Measurements from ENCODE around the gene SERHL2. TPM values are rescaled to one million over a fixed set of nuclear protein-coding genes. Genes with fewer than 3 reads are reported as not detected.
A peak's percentile ranks its signal among the peaks of the same experiment; 100 is the strongest.

SERHL2 gene
- total and polyA plus RNA-seq, 2 donors: 1.2 to 2.4 TPM

DNA sequence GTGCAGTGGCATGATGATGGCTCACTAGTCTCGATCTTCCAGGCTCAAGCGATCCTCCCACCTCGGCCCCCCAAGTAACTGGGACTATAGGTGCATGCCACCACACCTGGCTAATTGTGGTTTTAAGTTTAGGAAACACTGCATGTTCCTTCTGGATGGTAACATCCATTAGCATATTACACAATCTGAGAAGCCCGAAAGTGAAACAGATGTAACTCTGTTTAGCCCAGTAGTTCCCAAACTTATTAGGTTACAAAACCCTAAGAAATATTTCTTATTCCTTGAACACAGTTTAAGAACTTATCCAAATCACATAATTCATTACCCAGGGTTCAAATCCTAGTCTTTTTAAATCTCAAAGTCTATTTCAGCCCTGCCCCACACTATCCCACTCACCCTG, 32.6 kb downstream of the SERHL2 start:
- Histone ChIP-seq H3K36me3 (ENCODE audit: control insufficient read depth in 2 of 2, insufficient read depth in 2 of 2, low read length in 1 of 2) (peaks cover 65 to 75% of the 10 kb centered on the region in 2 donors), H3K4me3 (ENCODE audit: low read length in 2 of 2) (no peak overlapping the region), H3K27me3 (ENCODE audit: control insufficient read depth in 2 of 2, insufficient read depth in 1 of 2, low read length in 1 of 2) (no peaks in the 10 kb centered on the region), H3K4me1 (ENCODE audit: control insufficient read depth in 2 of 2, insufficient read depth in 2 of 2, low read length in 2 of 2) (peaks cover 5 to 8% of the 10 kb centered on the region in 2 donors), H3K9me3 (ENCODE audit: control insufficient read depth in 2 of 2, insufficient read depth in 1 of 2, low read length in 1 of 2) (no peaks in the 10 kb centered on the region), H3K27ac (ENCODE audit: low read depth in 1 of 2, low read length in 1 of 2) (no peak overlapping the region)
- no peak for DNase-seq (ENCODE audit: low read depth in 6 of 9, low spot score in 9 of 9)
- 97% methylated on average over 4 of the region's 4 CpGs for WGBS

- no peak overlapping the region for H3K4me3 ChIP-seq (ENCODE audit: low read length in 2 of 2)
- H3K4me1 ChIP-seq (ENCODE audit: control insufficient read depth in 2 of 2, insufficient read depth in 2 of 2, low read length in 2 of 2): peaks cover 0 to 2% of the 10 kb centered on the region in 2 donors
- H3K9me3 ChIP-seq (ENCODE audit: control insufficient read depth in 2 of 2, insufficient read depth in 1 of 2, low read length in 1 of 2): no peaks in the 10 kb centered on the region
- no peak overlapping the region for H3K27ac ChIP-seq (ENCODE audit: low read depth in 1 of 2, low read length in 1 of 2)
- 93% methylated on average over 5 of the region's 5 CpGs for WGBS
- H3K36me3 ChIP-seq (ENCODE audit: control insufficient read depth in 2 of 2, insufficient read depth in 2 of 2, low read length in 1 of 2): peaks cover 78 to 83% of the 10 kb centered on the region in 2 donors
- no peak for DNase-seq (ENCODE audit: low read depth in 6 of 9, low spot score in 9 of 9)
- H3K27me3 ChIP-seq (ENCODE audit: control insufficient read depth in 2 of 2, insufficient read depth in 1 of 2, low read length in 1 of 2): no peaks in the 10 kb centered on the region
Measured at GRCh38 chr22:42587588-42588175, 33.9 kb downstream of the SERHL2 start.

- over 99% methylated on average over 12 of the region's 12 CpGs for WGBS
- Histone ChIP-seq H3K4me1 (ENCODE audit: control insufficient read depth in 2 of 2, insufficient read depth in 2 of 2, low read length in 2 of 2) (peaks cover 0 to under 1% of the 10 kb centered on the region in 2 donors), H3K9me3 (ENCODE audit: control insufficient read depth in 2 of 2, insufficient read depth in 1 of 2, low read length in 1 of 2) (no peaks in the 10 kb centered on the region), H3K27ac (ENCODE audit: low read depth in 1 of 2, low read length in 1 of 2) (no peak overlapping the region), H3K36me3 (ENCODE audit: control insufficient read depth in 2 of 2, insufficient read depth in 2 of 2, low read length in 1 of 2) (peaks cover 77 to 86% of the 10 kb centered on the region in 2 donors), H3K27me3 (ENCODE audit: control insufficient read depth in 2 of 2, insufficient read depth in 1 of 2, low read length in 1 of 2) (no peaks in the 10 kb centered on the region), H3K4me3 (ENCODE audit: low read length in 2 of 2) (no peak overlapping the region)
- DNase-seq (ENCODE audit: low read depth in 6 of 9, low spot score in 9 of 9): no peak
Measured at GRCh38 chr22:42591987-42592386, 38.2 kb downstream of the SERHL2 start.

- H3K27me3 ChIP-seq (ENCODE audit: control insufficient read depth in 2 of 2, insufficient read depth in 1 of 2, low read length in 1 of 2): no peaks in the 10 kb centered on the region
- no peaks in the 10 kb centered on the region for H3K9me3 ChIP-seq (ENCODE audit: control insufficient read depth in 2 of 2, insufficient read depth in 1 of 2, low read length in 1 of 2)
- H3K27ac ChIP-seq (ENCODE audit: low read depth in 1 of 2, low read length in 1 of 2): peak overlapping the region in 1 of 2 donors; percentile 8
- WGBS: 97% methylated on average over 3 of the region's 3 CpGs
- no peak for DNase-seq (ENCODE audit: low read depth in 6 of 9, low spot score in 9 of 9)
- no peak overlapping the region for H3K4me3 ChIP-seq (ENCODE audit: low read length in 2 of 2)
- peaks cover 81 to 91% of the 10 kb centered on the region in 2 donors for H3K36me3 ChIP-seq (ENCODE audit: control insufficient read depth in 2 of 2, insufficient read depth in 2 of 2, low read length in 1 of 2)
- no peaks in the 10 kb centered on the region for H3K4me1 ChIP-seq (ENCODE audit: control insufficient read depth in 2 of 2, insufficient read depth in 2 of 2, low read length in 2 of 2)
Measured at GRCh38 chr22:42595434-42595833, 41.7 kb downstream of the SERHL2 start.

DNA sequence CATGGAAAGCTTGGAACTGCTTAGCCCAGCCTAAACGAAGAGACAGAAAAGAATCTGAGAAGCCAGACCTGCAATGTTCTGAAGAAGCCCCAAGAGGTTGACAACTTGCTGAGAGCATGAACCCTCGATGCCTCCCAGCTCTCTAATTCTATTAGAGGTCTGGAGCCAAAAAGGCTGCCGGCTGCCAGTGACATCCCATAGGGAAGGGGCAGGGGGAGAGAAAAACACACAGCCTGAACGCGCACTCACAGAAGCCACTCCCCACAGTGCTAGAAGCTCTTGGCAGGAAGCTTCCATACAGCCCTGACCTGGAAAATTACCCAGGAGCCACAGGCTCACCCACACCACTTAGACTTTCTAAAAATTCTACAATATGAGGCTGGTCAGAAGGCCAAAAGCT, 42.6 kb downstream of the SERHL2 start:
- DNase-seq (ENCODE audit: low read depth in 6 of 9, low spot score in 9 of 9): no peak
- H3K9me3 ChIP-seq (ENCODE audit: control insufficient read depth in 2 of 2, insufficient read depth in 1 of 2, low read length in 1 of 2): no peaks in the 10 kb centered on the region
- peaks cover 83 to 92% of the 10 kb centered on the region in 2 donors for H3K36me3 ChIP-seq (ENCODE audit: control insufficient read depth in 2 of 2, insufficient read depth in 2 of 2, low read length in 1 of 2)
- whole genome bisulfite sequencing: 95% methylated on average over 5 of the region's 5 CpGs
- H3K4me1 ChIP-seq (ENCODE audit: control insufficient read depth in 2 of 2, insufficient read depth in 2 of 2, low read length in 2 of 2): no peaks in the 10 kb centered on the region
- no peak overlapping the region for H3K27ac ChIP-seq (ENCODE audit: low read depth in 1 of 2, low read length in 1 of 2)
- no peaks in the 10 kb centered on the region for H3K27me3 ChIP-seq (ENCODE audit: control insufficient read depth in 2 of 2, insufficient read depth in 1 of 2, low read length in 1 of 2)
- H3K4me3 ChIP-seq (ENCODE audit: low read length in 2 of 2): no peak overlapping the region

DNA sequence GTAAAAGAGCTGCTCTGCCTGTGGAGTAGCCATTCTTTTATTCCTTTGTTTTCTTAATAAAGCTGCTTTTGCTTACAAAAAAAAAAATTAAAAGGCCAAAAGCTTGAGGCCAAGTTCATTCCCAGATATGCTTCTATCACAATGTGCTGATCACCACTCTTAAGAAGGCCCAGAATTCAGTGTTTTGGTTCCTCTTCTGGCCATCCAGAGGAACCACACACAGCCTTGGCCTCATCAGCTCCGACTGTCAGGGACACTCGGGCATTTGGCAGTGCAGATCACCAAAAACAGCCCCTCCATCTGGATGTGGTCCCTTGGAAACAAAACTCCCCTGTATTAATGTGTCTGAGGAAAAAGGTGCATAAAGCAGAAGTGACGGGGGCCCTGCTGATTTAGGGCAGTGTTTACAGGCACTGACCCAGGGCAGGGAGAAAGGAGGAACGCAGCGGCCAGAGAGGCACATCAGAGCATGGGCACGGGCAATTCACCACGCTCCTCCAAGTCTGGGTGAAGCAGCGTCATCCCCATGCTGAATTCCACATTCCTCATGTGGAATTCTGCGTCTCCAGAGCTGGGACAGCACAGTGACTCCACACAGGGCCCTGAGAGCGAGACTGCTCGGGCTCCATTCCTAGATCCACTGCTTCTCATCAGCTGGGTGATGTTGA, 43.2 kb downstream of the SERHL2 start:
- H3K36me3 ChIP-seq (ENCODE audit: control insufficient read depth in 2 of 2, insufficient read depth in 2 of 2, low read length in 1 of 2): peaks cover 83 to 92% of the 10 kb centered on the region in 2 donors
- no peaks in the 10 kb centered on the region for H3K4me1 ChIP-seq (ENCODE audit: control insufficient read depth in 2 of 2, insufficient read depth in 2 of 2, low read length in 2 of 2)
- H3K27ac ChIP-seq (ENCODE audit: low read depth in 1 of 2, low read length in 1 of 2): no peak overlapping the region
- no peak overlapping the region for H3K4me3 ChIP-seq (ENCODE audit: low read length in 2 of 2)
- no peaks in the 10 kb centered on the region for H3K27me3 ChIP-seq (ENCODE audit: control insufficient read depth in 2 of 2, insufficient read depth in 1 of 2, low read length in 1 of 2)
- H3K9me3 ChIP-seq (ENCODE audit: control insufficient read depth in 2 of 2, insufficient read depth in 1 of 2, low read length in 1 of 2): no peaks in the 10 kb centered on the region
- WGBS: 98% methylated on average over 11 of the region's 11 CpGs
- no peak for DNase-seq (ENCODE audit: low read depth in 6 of 9, low spot score in 9 of 9)

DNA sequence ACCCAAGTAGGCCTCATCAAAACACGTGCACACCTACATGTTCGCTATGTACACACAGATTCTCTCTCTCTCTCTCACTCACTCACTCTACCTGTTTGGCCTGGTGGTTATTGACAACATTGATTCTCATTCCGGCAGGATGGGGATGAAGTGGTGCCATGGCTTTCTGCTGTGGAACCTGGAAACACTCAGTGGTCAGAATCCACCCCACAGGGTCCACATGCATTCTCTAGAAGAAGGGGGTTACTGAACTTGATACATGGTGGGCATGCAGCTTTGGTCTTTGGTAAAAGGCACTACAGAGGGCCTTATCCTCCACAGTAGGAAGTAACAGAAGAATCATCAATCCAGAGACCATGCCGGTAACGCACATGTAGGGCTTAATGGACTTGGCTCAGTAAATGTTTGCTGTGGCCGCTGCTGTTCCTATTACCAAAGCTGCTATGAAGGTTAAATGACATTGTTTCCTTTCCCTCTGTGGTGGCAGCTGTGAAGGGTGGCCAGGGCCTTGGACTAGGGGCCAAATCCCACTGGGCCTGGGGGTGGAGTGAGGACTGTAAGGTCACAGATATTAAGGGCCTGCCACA, 48.2 kb downstream of the SERHL2 start:
- Histone ChIP-seq H3K4me1 (ENCODE audit: control insufficient read depth in 2 of 2, insufficient read depth in 2 of 2, low read length in 2 of 2) (no peaks in the 10 kb centered on the region), H3K27me3 (ENCODE audit: control insufficient read depth in 2 of 2, insufficient read depth in 1 of 2, low read length in 1 of 2) (no peaks in the 10 kb centered on the region), H3K9me3 (ENCODE audit: control insufficient read depth in 2 of 2, insufficient read depth in 1 of 2, low read length in 1 of 2) (no peaks in the 10 kb centered on the region), H3K4me3 (ENCODE audit: low read length in 2 of 2) (no peak overlapping the region), H3K27ac (ENCODE audit: low read depth in 1 of 2, low read length in 1 of 2) (no peak overlapping the region), H3K36me3 (ENCODE audit: control insufficient read depth in 2 of 2, insufficient read depth in 2 of 2, low read length in 1 of 2) (peaks cover 67 to 87% of the 10 kb centered on the region in 2 donors)
- WGBS: 99% methylated on average over 6 of the region's 6 CpGs
- no peak for DNase-seq (ENCODE audit: low read depth in 6 of 9, low spot score in 9 of 9)

GRCh38 chr22:42602470-42602869, 48.7 kb downstream of the SERHL2 start:
- Histone ChIP-seq H3K4me1 (ENCODE audit: control insufficient read depth in 2 of 2, insufficient read depth in 2 of 2, low read length in 2 of 2) (no peaks in the 10 kb centered on the region), H3K36me3 (ENCODE audit: control insufficient read depth in 2 of 2, insufficient read depth in 2 of 2, low read length in 1 of 2) (peaks cover 62 to 82% of the 10 kb centered on the region in 2 donors), H3K27me3 (ENCODE audit: control insufficient read depth in 2 of 2, insufficient read depth in 1 of 2, low read length in 1 of 2) (no peaks in the 10 kb centered on the region), H3K4me3 (ENCODE audit: low read length in 2 of 2) (no peak overlapping the region), H3K9me3 (ENCODE audit: control insufficient read depth in 2 of 2, insufficient read depth in 1 of 2, low read length in 1 of 2) (no peaks in the 10 kb centered on the region), H3K27ac (ENCODE audit: low read depth in 1 of 2, low read length in 1 of 2) (no peak overlapping the region)
- 97% methylated on average over 2 of the region's 2 CpGs for WGBS
- DNase-seq (ENCODE audit: low read depth in 6 of 9, low spot score in 9 of 9): no peak

DNA sequence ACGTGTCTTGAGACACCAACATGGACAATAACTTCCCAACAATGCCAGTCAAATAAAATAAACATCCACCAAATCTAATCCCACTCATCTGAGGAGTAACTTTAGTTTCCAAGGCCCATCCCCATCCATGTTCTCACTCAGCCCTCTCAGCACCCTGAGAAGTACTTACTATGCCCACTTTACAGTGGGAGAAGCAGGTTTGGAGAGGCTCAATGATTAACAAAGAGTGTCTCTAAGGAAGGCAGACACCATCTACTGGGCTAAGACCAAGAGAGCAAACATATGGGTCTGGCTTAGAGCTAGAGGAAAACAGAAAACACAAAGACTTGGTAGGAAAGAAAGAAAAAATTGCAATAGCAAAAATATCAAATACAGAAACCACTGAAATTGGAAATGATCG, 49.7 kb downstream of the SERHL2 start:
- no peak overlapping the region for H3K4me3 ChIP-seq (ENCODE audit: low read length in 2 of 2)
- H3K27me3 ChIP-seq (ENCODE audit: control insufficient read depth in 2 of 2, insufficient read depth in 1 of 2, low read length in 1 of 2): no peaks in the 10 kb centered on the region
- peaks cover 57 to 77% of the 10 kb centered on the region in 2 donors for H3K36me3 ChIP-seq (ENCODE audit: control insufficient read depth in 2 of 2, insufficient read depth in 2 of 2, low read length in 1 of 2)
- 98% methylated on average over 2 of the region's 2 CpGs for WGBS
- H3K9me3 ChIP-seq (ENCODE audit: control insufficient read depth in 2 of 2, insufficient read depth in 1 of 2, low read length in 1 of 2): no peaks in the 10 kb centered on the region
- no peak for DNase-seq (ENCODE audit: low read depth in 6 of 9, low spot score in 9 of 9)
- H3K4me1 ChIP-seq (ENCODE audit: control insufficient read depth in 2 of 2, insufficient read depth in 2 of 2, low read length in 2 of 2): no peaks in the 10 kb centered on the region
- H3K27ac ChIP-seq (ENCODE audit: low read depth in 1 of 2, low read length in 1 of 2): no peak overlapping the region
